Astrocyte of the cerebellum (primary cell): Measurements from ENCODE around the gene NRL.
A peak's percentile ranks its signal among the peaks of the same experiment; 100 is the strongest.
"Not testable (repeated sequence)": the region's sequence is repeated elsewhere in the genome, so short reads cannot be mapped to it uniquely, and the experiment has no call there.

Experiments
- DNase-seq: peaks from one replicate; pipeline ENCODE4 v3.0.0-alpha.2; 2011; ENCODE audit warnings: low read depth
- H3K4me3 ChIP-seq: 2 replicates; pipeline ENCODE4 v1.5.1; 2011; ENCODE audit warnings: mild to moderate bottlenecking, low read depth, low read length, moderate library complexity
- CTCF ChIP-seq: IDR thresholded peaks from 2 replicates; pipeline ENCODE4 v1.5.1; 2012; ENCODE audit warnings: low read length, low read depth, moderate library complexity, mild to moderate bottlenecking; ENCODE audit errors: missing control alignments
- in situ Hi-C: cut with HindIII; loops from 2 replicates; pipeline ENCODE4 v1.10.0; 2017; ENCODE audit warnings: low sequenced_read_pairs

The NRL gene

GRCh38 chr14:24054324-24054641 lies 60.5 kb downstream of the NRL start:
- no peak overlapping the region for H3K4me3 ChIP-seq
- in situ Hi-C loops: no loop called here
- TF ChIP-seq CTCF: no peak
- no peak for DNase-seq

- in situ Hi-C loops: no loop called here
- no peak for TF ChIP-seq CTCF
- H3K4me3 ChIP-seq: no peak overlapping the region
Measured at GRCh38 chr14:24053548-24054323, 61.0 kb downstream of the NRL start.

GRCh38 chr14:24052656-24053547 lies 61.8 kb downstream of the NRL start:
- no peak for DNase-seq
- TF ChIP-seq CTCF: no peak
- peak overlapping the region; percentile 48 for H3K4me3 ChIP-seq

More at GRCh38 chr14:24053548-24054323, 61.0 kb downstream of the NRL start:
- DNase-seq: no peak

GRCh38 chr14:24051789-24052655 lies 62.7 kb downstream of the NRL start, which contains the start of gene CARMIL3:
CARMIL3 (plus strand) TSS chr14:24052009; CDS start chr14:24052154, 145 bp downstream.
- DNase-seq: no peak
- in situ Hi-C loops: no loop called here

More at GRCh38 chr14:24052656-24053547, 61.8 kb downstream of the NRL start:
- in situ Hi-C loops: no loop called here

GRCh38 chr14:24051176-24051788 lies 63.5 kb downstream of the NRL start:
- no peak for DNase-seq
- TF ChIP-seq CTCF: no peak
- H3K4me3 ChIP-seq: peak overlapping the region; percentile 48
- in situ Hi-C loops: no loop called here

More at GRCh38 chr14:24051789-24052655, 62.7 kb downstream of the NRL start, which contains the start of gene CARMIL3:
- H3K4me3 ChIP-seq: peak within 1 kb of the TSS; percentile 48
- no peak for TF ChIP-seq CTCF

GRCh38 chr14:24050753-24051152 lies 64.0 kb downstream of the NRL start:
- in situ Hi-C loops, H3K4me3 ChIP-seq, DNase-seq: not testable (repeated sequence)

- H3K4me3 ChIP-seq, DNase-seq, in situ Hi-C loops: not testable (repeated sequence)
Measured at GRCh38 chr14:24049002-24049401, 65.7 kb downstream of the NRL start.
